ENCODE measurements around the gene LRRC66.

LRRC66 gene

GRCh38 chr4:52012651-52013050 is 7.5 kb downstream of the LRRC66 start:
- no peak for DNase-seq

- no peak for DNase-seq
Observed at GRCh38 chr4:52010986-52011385, 9.2 kb downstream of the LRRC66 start.

- no peak for DNase-seq
Observed at GRCh38 chr4:52006887-52007286, 13.3 kb downstream of the LRRC66 start.

- DNase-seq: no peak
Observed at GRCh38 chr4:52005604-52006273, 14.4 kb downstream of the LRRC66 start.

GRCh38 chr4:52004414-52004813 is 15.7 kb downstream of the LRRC66 start:
- DNase-seq: no peak

- no peak for DNase-seq
Observed at GRCh38 chr4:52001616-52002015, 18.5 kb downstream of the LRRC66 start.

GRCh38 chr4:51999250-51999649 is 20.9 kb downstream of the LRRC66 start:
- no peak for DNase-seq

GRCh38 chr4:51998837-51999236 is 21.3 kb downstream of the LRRC66 start:
- no peak for DNase-seq

- no peak for DNase-seq
Observed at GRCh38 chr4:51997647-51998046, 22.5 kb downstream of the LRRC66 start.

GRCh38 chr4:51995647-51996220 is 24.4 kb downstream of the LRRC66 start:
- no peak for DNase-seq

GRCh38 chr4:51965862-51966261 is 54.3 kb downstream of the LRRC66 start:
- DNase-seq: no peak

- DNase-seq: no peak
Observed at GRCh38 chr4:51963841-51964517, 56.2 kb downstream of the LRRC66 start.

GRCh38 chr4:51960486-51960885 is 59.7 kb downstream of the LRRC66 start:
- DNase-seq: no peak

- DNase-seq: no peak
Observed at GRCh38 chr4:51958199-51958968, 61.8 kb downstream of the LRRC66 start.

Data from NCI-H774 (cell line).